Stimulated activated CD8-positive, alpha-beta memory T cell treated with anti-CD3 and anti-CD28 coated beads, Interleukin-12 subunit alpha, Interleukin-12 subunit beta, amount 100 ng/mL, for 4 hours (primary cell): Measurements from ENCODE around the gene DYNLT4.
"Not testable (repeated sequence)": the region's sequence is repeated elsewhere in the genome, so short reads cannot be mapped to it uniquely, and the experiment has no call there.

ENCODE experiments used
- DNase-seq: peaks from one replicate; pipeline ENCODE4 v3.0.0-alpha.2; 2020; ENCODE audit warnings: low read depth

DYNLT4 gene

GRCh38 chr1:44828841-44829440 is 21.8 kb upstream of the DYNLT4 start:
- DNase-seq, result no peak

- DNase-seq, result no peak
Observed at GRCh38 chr1:44828003-44828651, 21.0 kb upstream of the DYNLT4 start.

- DNase-seq, result no peak
Observed at GRCh38 chr1:44827197-44828002, 20.2 kb upstream of the DYNLT4 start.

- DNase-seq, result no peak
Observed at GRCh38 chr1:44826375-44827196, 19.4 kb upstream of the DYNLT4 start.

- not testable (repeated sequence) for DNase-seq
Observed at GRCh38 chr1:44824392-44824791, 17.2 kb upstream of the DYNLT4 start.

- no peak for DNase-seq
Observed at GRCh38 chr1:44822981-44823451, 15.9 kb upstream of the DYNLT4 start.

- DNase-seq, result no peak
Observed at GRCh38 chr1:44822131-44822701, 15.1 kb upstream of the DYNLT4 start.

- DNase-seq, result no peak
Observed at GRCh38 chr1:44821240-44821715, 14.1 kb upstream of the DYNLT4 start.

- no peak for DNase-seq
Observed at GRCh38 chr1:44820328-44821239, 13.4 kb upstream of the DYNLT4 start.

- peak; percentile 63 for DNase-seq
Observed at GRCh38 chr1:44819608-44820327, 12.6 kb upstream of the DYNLT4 start.

- DNase-seq, result no peak
Observed at GRCh38 chr1:44819196-44819607, 12.1 kb upstream of the DYNLT4 start.

GRCh38 chr1:44817771-44818495 is 10.8 kb upstream of the DYNLT4 start:
- DNase-seq, result no peak

- DNase-seq, result no peak
Observed at GRCh38 chr1:44817307-44817706, 10.2 kb upstream of the DYNLT4 start.

- DNase-seq, result not testable (repeated sequence)
Observed at GRCh38 chr1:44815926-44816325, 8.8 kb upstream of the DYNLT4 start.

GRCh38 chr1:44812822-44813543 is 5.8 kb upstream of the DYNLT4 start:
- no peak for DNase-seq

GRCh38 chr1:44811234-44811633 is 4.1 kb upstream of the DYNLT4 start:
- DNase-seq, result no peak

GRCh38 chr1:44810762-44811105 is 3.6 kb upstream of the DYNLT4 start:
- DNase-seq, result not testable (repeated sequence)

- no peak for DNase-seq
Observed at GRCh38 chr1:44810101-44810761, 3.1 kb upstream of the DYNLT4 start.
